ENCODE data around the gene RAMP2.

The RAMP2 gene

GRCh38 chr17:42795465-42795864 lies 34.4 kb downstream of the RAMP2 start:
- no peak for DNase-seq

- DNase-seq, result no peak
These were observed 35.2 kb downstream of the RAMP2 start for GRCh38 chr17:42796066-42796758.

- DNase-seq, result no peak
These were observed 36.3 kb downstream of the RAMP2 start for GRCh38 chr17:42797067-42798007.

GRCh38 chr17:42798011-42798382 lies 37.0 kb downstream of the RAMP2 start:
- no peak for DNase-seq

GRCh38 chr17:42798383-42799380 lies 37.7 kb downstream of the RAMP2 start, which contains the start of the genes CNTD1 and COA3:
TSS of gene CNTD1 (plus strand) at chr17:42798861. CDS start at chr17:42799068, 207 bp downstream.
TSS of gene COA3 (minus strand) at chr17:42798704. CDS start at chr17:42798681, 23 bp downstream.
- DNase-seq, result peak; percentile 88

GRCh38 chr17:42803074-42803883 lies 42.3 kb downstream of the RAMP2 start:
- DNase-seq, result no peak

GRCh38 chr17:42804918-42805367 lies 43.9 kb downstream of the RAMP2 start:
- no peak for DNase-seq

GRCh38 chr17:42806249-42806648 lies 45.2 kb downstream of the RAMP2 start:
- DNase-seq, result no peak

- DNase-seq, result no peak
These were observed 48.2 kb downstream of the RAMP2 start for GRCh38 chr17:42809250-42809649.

Measured in hematopoietic multipotent progenitor cell treated with erythropoietin and hydrocortisone succinate and interleukin-3 and kit ligand, for 8 days (in vitro differentiated cells).